Endothelial cell (in vitro differentiated cells): ENCODE results near the gene WFDC13. TPM values are rescaled to one million over a fixed set of nuclear protein-coding genes. Genes with fewer than 3 reads are reported as not detected.

Experiments used
- DNase-seq: peaks from one replicate; pipeline ENCODE4 v3.0.0; 2021; ENCODE audit warnings: low spot score
- H3K27ac Mint-ChIP-seq: one replicate; pipeline ENCODE4 v1.8.0; 2021; ENCODE audit warnings: mixed read lengths, inconsistent platforms; ENCODE audit not compliant: unreplicated experiment
- H3K27me3 Mint-ChIP-seq: one replicate; pipeline ENCODE4 v1.8.0; 2021; ENCODE audit warnings: mild to moderate bottlenecking, moderate library complexity, mixed read lengths, inconsistent platforms; ENCODE audit not compliant: unreplicated experiment
- H3K36me3 Mint-ChIP-seq: one replicate; pipeline ENCODE4 v1.8.0; 2021; ENCODE audit warnings: mild to moderate bottlenecking, low read depth, mixed read lengths, inconsistent platforms; ENCODE audit not compliant: unreplicated experiment
- H3K4me1 Mint-ChIP-seq: one replicate; pipeline ENCODE4 v1.8.0; 2021; ENCODE audit warnings: mild to moderate bottlenecking, mixed read lengths, inconsistent platforms; ENCODE audit not compliant: unreplicated experiment
- H3K4me3 Mint-ChIP-seq: one replicate; pipeline ENCODE4 v1.8.0; 2021; ENCODE audit warnings: mild to moderate bottlenecking, mixed read lengths, inconsistent platforms; ENCODE audit not compliant: unreplicated experiment
- H3K9me3 Mint-ChIP-seq: one replicate; pipeline ENCODE4 v1.8.0; 2021; ENCODE audit warnings: mixed read lengths, inconsistent platforms; ENCODE audit not compliant: unreplicated experiment
- total RNA-seq: library from RNA; stranded (reverse); fragmentation: NEBNext Ultra II Directional; extraction: Animal tissue kit (Norgen Biotek cat#: 25700); gene quantifications from one replicate; pipeline ENCODE4 v1.2.1, GENCODE V29; 2021; ENCODE audit not compliant: unreplicated experiment
- TF ChIP-seq, protein P1 (sequence below): fragments of 200-600 bp; sonication (generic); IDR thresholded peaks from one replicate; pipeline ENCODE4 v1.5.0; 2021; ENCODE audit warnings: antibody characterized with exemption; ENCODE audit not compliant: unreplicated experiment

The WFDC13 gene
- total RNA-seq, 1 donor from 2014 or later, result not detected

DNA sequence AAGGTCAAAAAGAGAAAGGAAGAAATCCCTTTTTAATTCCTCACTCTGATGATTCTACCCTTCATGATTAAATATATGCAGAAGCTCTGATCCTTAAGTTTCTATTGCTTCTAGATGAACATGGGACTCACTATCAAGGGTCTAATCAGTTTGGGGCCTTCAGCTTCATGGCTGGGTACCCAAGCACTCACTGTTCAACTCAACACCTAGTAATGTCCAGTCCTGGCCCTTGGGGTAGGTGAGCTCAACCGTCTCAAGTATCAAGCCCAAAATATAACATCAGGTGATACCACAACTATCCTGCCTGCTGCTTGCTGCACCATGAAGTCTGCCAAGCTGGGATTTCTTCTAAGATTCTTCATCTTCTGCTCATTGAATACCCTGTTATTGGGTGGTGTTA lies 20.2 kb downstream of the WFDC13 start, which contains the start of gene SPINT4:
Gene SPINT4 (plus strand): TSS at position 301 of the 400 bp plus-strand sequence. CDS start 21 bp downstream, at position 322.
- Mint-ChIP-seq H3K9me3 (no peaks in the 10 kb centered on the region), H3K4me3 (no peak within 1 kb of the TSS), H3K27ac (no peak within 1 kb of the TSS), H3K36me3 (no peaks in the 10 kb centered on the region), H3K27me3 (no peaks in the 10 kb centered on the region), H3K4me1 (no peaks in the 10 kb centered on the region)
- no peak for DNase-seq
- TF ChIP-seq, protein P1, sequence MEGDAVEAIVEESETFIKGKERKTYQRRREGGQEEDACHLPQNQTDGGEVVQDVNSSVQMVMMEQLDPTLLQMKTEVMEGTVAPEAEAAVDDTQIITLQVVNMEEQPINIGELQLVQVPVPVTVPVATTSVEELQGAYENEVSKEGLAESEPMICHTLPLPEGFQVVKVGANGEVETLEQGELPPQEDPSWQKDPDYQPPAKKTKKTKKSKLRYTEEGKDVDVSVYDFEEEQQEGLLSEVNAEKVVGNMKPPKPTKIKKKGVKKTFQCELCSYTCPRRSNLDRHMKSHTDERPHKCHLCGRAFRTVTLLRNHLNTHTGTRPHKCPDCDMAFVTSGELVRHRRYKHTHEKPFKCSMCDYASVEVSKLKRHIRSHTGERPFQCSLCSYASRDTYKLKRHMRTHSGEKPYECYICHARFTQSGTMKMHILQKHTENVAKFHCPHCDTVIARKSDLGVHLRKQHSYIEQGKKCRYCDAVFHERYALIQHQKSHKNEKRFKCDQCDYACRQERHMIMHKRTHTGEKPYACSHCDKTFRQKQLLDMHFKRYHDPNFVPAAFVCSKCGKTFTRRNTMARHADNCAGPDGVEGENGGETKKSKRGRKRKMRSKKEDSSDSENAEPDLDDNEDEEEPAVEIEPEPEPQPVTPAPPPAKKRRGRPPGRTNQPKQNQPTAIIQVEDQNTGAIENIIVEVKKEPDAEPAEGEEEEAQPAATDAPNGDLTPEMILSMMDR, result no peak

DNA sequence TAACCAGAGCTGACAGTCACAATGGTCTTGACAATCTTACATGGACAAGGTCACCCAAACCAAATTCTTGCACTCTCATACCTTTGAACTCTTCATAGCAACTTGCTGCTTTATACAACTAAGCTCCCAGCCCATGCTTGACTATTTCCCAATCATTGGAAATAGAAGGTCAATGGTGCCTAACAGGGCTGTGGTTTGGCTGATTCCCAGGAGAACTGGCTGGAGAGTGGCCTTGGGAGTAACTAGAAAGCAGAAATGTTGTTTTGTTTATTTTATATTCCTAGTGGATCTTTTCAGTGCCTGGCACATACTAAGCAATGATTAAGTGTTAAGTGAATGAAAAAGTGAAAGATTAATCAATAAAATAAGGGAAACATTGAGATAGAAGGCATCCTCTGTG lies 23.3 kb downstream of the WFDC13 start:
- no peaks in the 10 kb centered on the region for H3K4me1 Mint-ChIP-seq
- TF ChIP-seq, protein P1, result no peak
- no peak overlapping the region for H3K27ac Mint-ChIP-seq
- no peaks in the 10 kb centered on the region for H3K36me3 Mint-ChIP-seq
- no peak for DNase-seq
- no peaks in the 10 kb centered on the region for H3K9me3 Mint-ChIP-seq
- no peaks in the 10 kb centered on the region for H3K27me3 Mint-ChIP-seq
- H3K4me3 Mint-ChIP-seq, result no peak overlapping the region

DNA sequence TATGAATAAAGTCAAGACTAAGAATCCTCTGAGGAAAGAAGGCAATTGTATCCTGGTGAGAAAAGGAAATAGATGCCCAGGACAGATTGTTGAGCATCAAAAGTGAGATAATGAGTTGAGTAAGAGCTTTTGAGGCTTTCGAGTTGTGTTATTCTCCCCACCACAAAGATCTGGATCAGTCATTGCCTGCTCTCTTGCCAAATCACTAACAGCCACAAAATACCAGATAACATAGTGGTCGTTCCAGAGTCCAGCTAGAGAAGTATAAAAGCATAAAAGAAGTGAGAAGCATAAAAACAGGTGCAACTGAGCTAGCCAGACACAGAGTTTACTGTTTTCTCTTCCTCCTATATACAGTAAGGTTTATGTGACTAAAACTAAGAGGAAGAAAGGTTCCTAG lies 25.2 kb downstream of the WFDC13 start:
- no peak overlapping the region for H3K27ac Mint-ChIP-seq
- H3K9me3 Mint-ChIP-seq, result no peaks in the 10 kb centered on the region
- no peaks in the 10 kb centered on the region for H3K36me3 Mint-ChIP-seq
- no peaks in the 10 kb centered on the region for H3K27me3 Mint-ChIP-seq
- no peaks in the 10 kb centered on the region for H3K4me1 Mint-ChIP-seq
- no peak overlapping the region for H3K4me3 Mint-ChIP-seq
- TF ChIP-seq, protein P1, result no peak
- DNase-seq, result no peak

DNA sequence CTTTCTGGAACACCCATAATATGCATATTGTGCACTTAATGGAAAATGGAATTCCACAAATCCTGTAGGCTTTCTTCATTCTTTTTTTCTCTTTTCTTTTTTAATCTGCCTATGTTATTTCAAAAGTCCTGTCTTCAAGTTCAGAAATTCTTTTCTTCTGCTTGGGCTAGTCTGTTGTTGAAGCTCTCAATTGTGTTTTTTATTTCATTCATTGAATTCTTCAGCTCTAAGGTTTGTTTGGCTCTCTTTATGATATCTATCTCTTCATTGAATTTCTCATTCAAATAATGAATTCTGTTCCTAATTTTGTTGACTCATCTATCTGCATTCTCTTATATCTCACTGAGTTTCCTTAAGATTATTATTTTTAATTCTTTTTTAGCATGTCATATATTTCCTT lies 30.4 kb downstream of the WFDC13 start:
- no peak overlapping the region for H3K4me3 Mint-ChIP-seq
- TF ChIP-seq, protein P1, result no peak
- H3K27me3 Mint-ChIP-seq, result no peaks in the 10 kb centered on the region
- peaks cover 11% of the 10 kb centered on the region for H3K36me3 Mint-ChIP-seq
- H3K4me1 Mint-ChIP-seq, result no peaks in the 10 kb centered on the region
- H3K27ac Mint-ChIP-seq, result no peak overlapping the region
- H3K9me3 Mint-ChIP-seq, result peaks cover 10% of the 10 kb centered on the region
- DNase-seq, result no peak

DNA sequence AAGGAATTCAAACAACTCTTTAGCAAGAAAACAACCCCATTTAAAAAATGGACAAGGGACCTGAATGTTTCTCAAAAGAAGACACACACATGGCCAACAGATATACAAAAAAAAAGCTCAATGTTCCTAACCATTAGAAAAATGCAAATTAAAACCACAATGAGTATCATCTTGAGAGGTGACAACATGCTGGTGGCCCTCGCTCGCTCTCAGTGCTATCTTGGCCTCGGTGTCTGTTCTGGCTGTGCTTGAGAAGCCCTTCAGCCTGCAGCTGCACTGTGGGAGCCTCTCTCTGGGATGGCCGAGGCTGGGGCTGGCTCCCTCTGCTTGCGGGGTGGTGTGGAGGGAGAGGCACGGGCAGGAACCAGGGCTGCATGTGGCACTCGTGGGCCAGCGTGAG lies 33.7 kb downstream of the WFDC13 start:
- peaks cover 10% of the 10 kb centered on the region for H3K9me3 Mint-ChIP-seq
- no peaks in the 10 kb centered on the region for H3K27me3 Mint-ChIP-seq
- H3K36me3 Mint-ChIP-seq, result peaks cover 11% of the 10 kb centered on the region
- no peak overlapping the region for H3K27ac Mint-ChIP-seq
- no peak for DNase-seq
- no peak overlapping the region for H3K4me3 Mint-ChIP-seq
- TF ChIP-seq, protein P1, result no peak
- no peaks in the 10 kb centered on the region for H3K4me1 Mint-ChIP-seq
